Loucy (cell line): ENCODE data around the gene FLYWCH2.
"Not testable (repeated sequence)": the region's sequence is repeated elsewhere in the genome, so short reads cannot be mapped to it uniquely, and the experiment has no call there.

Experiments
- H2AFZ ChIP-seq: fragments of 200-600 bp; sonication (generic); 2 replicates; pipeline ENCODE4 v1.6.0; 2016; ENCODE audit warnings: antibody characterized with exemption, mild to moderate bottlenecking, low read length, moderate library complexity
- H3F3A ChIP-seq: fragments of 200-600 bp; 2 replicates; pipeline ENCODE4 v1.6.0; 2016; ENCODE audit warnings: antibody characterized with exemption, low read depth, mild to moderate bottlenecking
- H3K27me3 ChIP-seq: fragments of 200-600 bp; sonication (generic); 2 replicates; pipeline ENCODE4 v1.6.1; 2014; ENCODE audit warnings: low read length, mild to moderate bottlenecking; ENCODE audit not compliant: insufficient read depth, poor library complexity, severe bottlenecking
- H3K36me3 ChIP-seq: fragments of 200-600 bp; sonication (generic); 2 replicates; pipeline ENCODE4 v1.6.1; 2016; ENCODE audit warnings: low read length; ENCODE audit not compliant: insufficient read depth
- H3K4me1 ChIP-seq: fragments of 200-600 bp; sonication (generic); 2 replicates; pipeline ENCODE4 v1.5.1; 2014; ENCODE audit warnings: low read length, mild to moderate bottlenecking; ENCODE audit not compliant: insufficient read depth, poor library complexity, severe bottlenecking
- H3K4me2 ChIP-seq: fragments of 200-600 bp; sonication (generic); 2 replicates; pipeline ENCODE4 v1.6.0; 2014; ENCODE audit warnings: antibody characterized with exemption, low read length, low read depth, mild to moderate bottlenecking; ENCODE audit not compliant: poor library complexity, severe bottlenecking
- H3K4me3 ChIP-seq: fragments of 200-600 bp; sonication (generic); 2 replicates; pipeline ENCODE4 v1.5.1; 2014; ENCODE audit warnings: low read length, mild to moderate bottlenecking, mixed read lengths; ENCODE audit not compliant: poor library complexity, severe bottlenecking
- H3K79me2 ChIP-seq: fragments of 200-600 bp; sonication (generic); 2 replicates; pipeline ENCODE4 v1.6.1; 2014; ENCODE audit warnings: low read length; ENCODE audit not compliant: insufficient read depth
- H3K9ac ChIP-seq: fragments of 200-600 bp; sonication (generic); 2 replicates; pipeline ENCODE4 v1.6.0; 2014; ENCODE audit warnings: mild to moderate bottlenecking, low read depth, low read length, moderate library complexity; ENCODE audit not compliant: poor library complexity, severe bottlenecking
- H3K9me2 ChIP-seq: fragments of 200-600 bp; sonication (generic); replicated peaks from 2 replicates; pipeline ENCODE4 v1.6.1; 2016; ENCODE audit warnings: low read depth, low read length, mixed read lengths
- H3K9me3 ChIP-seq: fragments of 200-600 bp; sonication (generic); 2 replicates; pipeline ENCODE4 v1.6.1; 2014; ENCODE audit warnings: mild to moderate bottlenecking, antibody characterized with exemption, low read length, low read depth; ENCODE audit not compliant: insufficient read depth
- H4K20me1 ChIP-seq: fragments of 200-600 bp; sonication (generic); 2 replicates; pipeline ENCODE4 v1.6.0; 2014; ENCODE audit warnings: antibody characterized with exemption, low read length, mild to moderate bottlenecking; ENCODE audit not compliant: insufficient read depth, poor library complexity, severe bottlenecking
- CTCF ChIP-seq: fragments of 200-600 bp; sonication (generic); conservative IDR thresholded peaks from 2 replicates; pipeline ENCODE4 v1.5.1; 2014; ENCODE audit warnings: mild to moderate bottlenecking, antibody characterized with exemption, low read length
- EZH2phosphoT487 ChIP-seq: fragments of 200-600 bp; IDR thresholded peaks from 2 replicates; pipeline ENCODE4 v1.6.1; 2018; ENCODE audit warnings: antibody characterized with exemption, mild to moderate bottlenecking, moderate library complexity, borderline replicate concordance

Gene FLYWCH2

GRCh38 chr16:2938206-2938605 is 55.2 kb downstream of the FLYWCH2 start:
- no peaks in the 10 kb centered on the region for H3K27me3 ChIP-seq
- H3K9ac ChIP-seq: no peak overlapping the region
- peaks cover 9% of the 10 kb centered on the region; the same call in 1 of the 2 replicates for H3K36me3 ChIP-seq

GRCh38 chr16:2939968-2940367 is 57.0 kb downstream of the FLYWCH2 start:
- Histone ChIP-seq H3K4me1 (no peaks in the 10 kb centered on the region), H3K27me3 (no peaks in the 10 kb centered on the region), H3K4me3 (no peak overlapping the region), H3K79me2 (no peaks in the 10 kb centered on the region), H3F3A (no peaks in the 10 kb centered on the region), H4K20me1 (no peaks in the 10 kb centered on the region), H3K9me3 (no peaks in the 10 kb centered on the region), H3K9ac (no peak overlapping the region), H3K9me2 (no peaks in the 10 kb centered on the region), H3K4me2 (no peak overlapping the region), H2AFZ (no peak overlapping the region), H3K36me3 (peaks cover 9% of the 10 kb centered on the region; the same call in 1 of the 2 replicates)
- TF ChIP-seq EZH2phosphoT487 (no peak), CTCF (no peak)

More at GRCh38 chr16:2938206-2938605, 55.2 kb downstream of the FLYWCH2 start:
- no peaks in the 10 kb centered on the region for H4K20me1 ChIP-seq
- no peak overlapping the region for H3K4me3 ChIP-seq
- H3K9me2 ChIP-seq: no peaks in the 10 kb centered on the region
- no peak overlapping the region for H2AFZ ChIP-seq
- H3K9me3 ChIP-seq: no peaks in the 10 kb centered on the region
- H3K79me2 ChIP-seq: no peaks in the 10 kb centered on the region
- no peaks in the 10 kb centered on the region for H3F3A ChIP-seq
- no peaks in the 10 kb centered on the region for H3K4me1 ChIP-seq
- TF ChIP-seq CTCF: no peak
- no peak for TF ChIP-seq EZH2phosphoT487
- no peak overlapping the region for H3K4me2 ChIP-seq

GRCh38 chr16:2942045-2942444 is 59.0 kb downstream of the FLYWCH2 start:
- no peak overlapping the region for H3K4me2 ChIP-seq
- H3K9ac ChIP-seq: no peak overlapping the region
- no peak overlapping the region for H2AFZ ChIP-seq
- H4K20me1 ChIP-seq: no peaks in the 10 kb centered on the region
- no peak overlapping the region for H3K4me3 ChIP-seq
- no peaks in the 10 kb centered on the region for H3K79me2 ChIP-seq
- no peak for TF ChIP-seq EZH2phosphoT487
- TF ChIP-seq CTCF: no peak
- H3K36me3 ChIP-seq: peaks cover 9% of the 10 kb centered on the region; the same call in 1 of the 2 replicates
- H3K4me1 ChIP-seq: no peaks in the 10 kb centered on the region
- H3K9me2 ChIP-seq: no peaks in the 10 kb centered on the region
- no peaks in the 10 kb centered on the region for H3K9me3 ChIP-seq
- no peaks in the 10 kb centered on the region for H3F3A ChIP-seq
- H3K27me3 ChIP-seq: no peaks in the 10 kb centered on the region

- H4K20me1 ChIP-seq, H3F3A ChIP-seq, H3K27me3 ChIP-seq, H3K9me3 ChIP-seq, H3K4me1 ChIP-seq, H3K4me3 ChIP-seq, H3K4me2 ChIP-seq, H2AFZ ChIP-seq, H3K36me3 ChIP-seq, H3K79me2 ChIP-seq, H3K9ac ChIP-seq, H3K9me2 ChIP-seq: not testable (repeated sequence)
Measured at GRCh38 chr16:2943716-2944115, 60.7 kb downstream of the FLYWCH2 start.
